ENCODE data around the gene FDX2.
A peak's percentile ranks its signal among the peaks of the same experiment; 100 is the strongest.

Gene FDX2

GRCh38 chr19:10294368-10294697 is 21.5 kb downstream of the FDX2 start:
- Histone ChIP-seq H3K27ac (ENCODE audit: low read length) (no peak overlapping the region), H3K9me3 (ENCODE audit: control insufficient read depth in 1 of 2, low read length in 2 of 2) (no peaks in the 10 kb centered on the region), H3K36me3 (ENCODE audit: control insufficient read depth in 1 of 2, insufficient read depth in 2 of 2, low read length in 2 of 2) (no peaks in the 10 kb centered on the region), H3K27me3 (ENCODE audit: low read depth, low read length) (peaks cover 66% of the 10 kb centered on the region), H3K4me1 (ENCODE audit: control insufficient read depth in 1 of 2, insufficient read depth in 2 of 2, low read length in 2 of 2) (peaks cover 5 to 55% of the 10 kb centered on the region in 2 donors), H3K4me3 (ENCODE audit: low read depth in 1 of 2, low read length in 2 of 2) (no peak overlapping the region)

- peaks cover 5 to 60% of the 10 kb centered on the region in 2 donors for H3K4me1 ChIP-seq (ENCODE audit: control insufficient read depth in 1 of 2, insufficient read depth in 2 of 2, low read length in 2 of 2)
- no peak overlapping the region for H3K27ac ChIP-seq (ENCODE audit: low read length)
- no peaks in the 10 kb centered on the region for H3K36me3 ChIP-seq (ENCODE audit: control insufficient read depth in 1 of 2, insufficient read depth in 2 of 2, low read length in 2 of 2)
- no peak overlapping the region for H3K4me3 ChIP-seq (ENCODE audit: low read depth in 1 of 2, low read length in 2 of 2)
- no peaks in the 10 kb centered on the region for H3K9me3 ChIP-seq (ENCODE audit: control insufficient read depth in 1 of 2, low read length in 2 of 2)
- peaks cover 71% of the 10 kb centered on the region for H3K27me3 ChIP-seq (ENCODE audit: low read depth, low read length)
These were observed 22.0 kb downstream of the FDX2 start for GRCh38 chr19:10293637-10294367.

DNA sequence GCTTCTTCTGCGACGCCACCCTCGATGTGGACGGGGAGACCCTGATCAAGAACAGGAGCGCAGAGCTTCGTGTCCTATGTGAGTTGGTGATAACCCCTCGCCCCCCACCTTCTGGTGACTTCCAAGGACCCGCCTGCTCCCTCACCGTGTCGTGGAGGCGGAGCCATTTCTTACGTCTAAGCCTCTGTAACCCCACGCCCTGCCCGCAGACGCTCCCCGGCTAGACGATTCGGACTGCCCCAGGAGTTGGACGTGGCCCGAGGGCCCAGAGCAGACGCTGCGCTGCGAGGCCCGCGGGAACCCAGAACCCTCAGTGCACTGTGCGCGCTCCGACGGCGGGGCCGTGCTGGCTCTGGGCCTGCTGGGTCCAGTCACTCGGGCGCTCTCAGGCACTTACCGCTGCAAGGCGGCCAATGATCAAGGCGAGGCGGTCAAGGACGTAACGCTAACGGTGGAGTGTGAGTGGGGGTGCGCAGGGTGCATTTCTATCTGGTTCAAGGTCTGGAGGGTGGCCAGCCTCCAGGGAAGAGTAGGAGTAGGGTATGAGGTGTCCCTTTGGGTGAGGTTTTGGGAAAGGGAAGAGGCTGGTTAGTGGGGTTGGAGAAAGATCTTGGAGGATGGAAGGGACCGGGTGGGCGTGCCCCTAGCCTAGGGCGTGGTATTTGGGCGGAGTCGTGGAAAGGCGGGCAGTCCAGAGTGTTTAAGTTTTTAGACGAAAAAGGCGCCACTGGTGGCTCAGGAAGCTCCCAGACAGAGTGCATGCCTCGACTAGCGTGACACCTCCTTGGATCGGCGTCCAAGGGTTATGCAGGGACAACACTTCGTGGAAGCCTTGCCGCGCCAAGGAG is 22.8 kb downstream of the FDX2 start:
- H3K9me3 ChIP-seq (ENCODE audit: control insufficient read depth in 1 of 2, low read length in 2 of 2): no peaks in the 10 kb centered on the region
- no peaks in the 10 kb centered on the region for H3K36me3 ChIP-seq (ENCODE audit: control insufficient read depth in 1 of 2, insufficient read depth in 2 of 2, low read length in 2 of 2)
- no peak overlapping the region for H3K27ac ChIP-seq (ENCODE audit: low read length)
- H3K4me3 ChIP-seq (ENCODE audit: low read depth in 1 of 2, low read length in 2 of 2): peak overlapping the region; percentile 21 to 60
- H3K27me3 ChIP-seq (ENCODE audit: low read depth, low read length): peaks cover 76% of the 10 kb centered on the region
- peaks cover 5 to 66% of the 10 kb centered on the region in 2 donors for H3K4me1 ChIP-seq (ENCODE audit: control insufficient read depth in 1 of 2, insufficient read depth in 2 of 2, low read length in 2 of 2)

GRCh38 chr19:10292206-10292788 is 23.5 kb downstream of the FDX2 start:
- H3K4me1 ChIP-seq (ENCODE audit: control insufficient read depth in 1 of 2, insufficient read depth in 2 of 2, low read length in 2 of 2): peaks cover 5 to 73% of the 10 kb centered on the region in 2 donors

GRCh38 chr19:10291554-10292205 is 24.1 kb downstream of the FDX2 start:
- Histone ChIP-seq H3K27me3 (ENCODE audit: low read depth, low read length) (peaks cover 83% of the 10 kb centered on the region), H3K4me1 (ENCODE audit: control insufficient read depth in 1 of 2, insufficient read depth in 2 of 2, low read length in 2 of 2) (peaks cover 5 to 80% of the 10 kb centered on the region in 2 donors), H3K9me3 (ENCODE audit: control insufficient read depth in 1 of 2, low read length in 2 of 2) (no peaks in the 10 kb centered on the region)

More at GRCh38 chr19:10292206-10292788, 23.5 kb downstream of the FDX2 start:
- H3K4me3 ChIP-seq (ENCODE audit: low read depth in 1 of 2, low read length in 2 of 2): peak overlapping the region; percentile 47 to 60
- H3K36me3 ChIP-seq (ENCODE audit: control insufficient read depth in 1 of 2, insufficient read depth in 2 of 2, low read length in 2 of 2): no peaks in the 10 kb centered on the region
- no peaks in the 10 kb centered on the region for H3K9me3 ChIP-seq (ENCODE audit: control insufficient read depth in 1 of 2, low read length in 2 of 2)
- H3K27ac ChIP-seq (ENCODE audit: low read length): no peak overlapping the region
- H3K27me3 ChIP-seq (ENCODE audit: low read depth, low read length): peaks cover 83% of the 10 kb centered on the region

GRCh38 chr19:10290876-10291553 is 24.8 kb downstream of the FDX2 start:
- Histone ChIP-seq H3K36me3 (ENCODE audit: control insufficient read depth in 1 of 2, insufficient read depth in 2 of 2, low read length in 2 of 2) (peaks cover 0 to under 1% of the 10 kb centered on the region in 2 donors), H3K27ac (ENCODE audit: low read length) (no peak overlapping the region), H3K4me3 (ENCODE audit: low read depth in 1 of 2, low read length in 2 of 2) (peak overlapping the region; percentile 47 to 60), H3K27me3 (ENCODE audit: low read depth, low read length) (peaks cover 81% of the 10 kb centered on the region), H3K9me3 (ENCODE audit: control insufficient read depth in 1 of 2, low read length in 2 of 2) (no peaks in the 10 kb centered on the region), H3K4me1 (ENCODE audit: control insufficient read depth in 1 of 2, insufficient read depth in 2 of 2, low read length in 2 of 2) (peaks cover 5 to 83% of the 10 kb centered on the region in 2 donors)

More at GRCh38 chr19:10291554-10292205, 24.1 kb downstream of the FDX2 start:
- H3K4me3 ChIP-seq (ENCODE audit: low read depth in 1 of 2, low read length in 2 of 2): peak overlapping the region; percentile 47 to 60
- no peak overlapping the region for H3K27ac ChIP-seq (ENCODE audit: low read length)
- H3K36me3 ChIP-seq (ENCODE audit: control insufficient read depth in 1 of 2, insufficient read depth in 2 of 2, low read length in 2 of 2): no peaks in the 10 kb centered on the region

DNA sequence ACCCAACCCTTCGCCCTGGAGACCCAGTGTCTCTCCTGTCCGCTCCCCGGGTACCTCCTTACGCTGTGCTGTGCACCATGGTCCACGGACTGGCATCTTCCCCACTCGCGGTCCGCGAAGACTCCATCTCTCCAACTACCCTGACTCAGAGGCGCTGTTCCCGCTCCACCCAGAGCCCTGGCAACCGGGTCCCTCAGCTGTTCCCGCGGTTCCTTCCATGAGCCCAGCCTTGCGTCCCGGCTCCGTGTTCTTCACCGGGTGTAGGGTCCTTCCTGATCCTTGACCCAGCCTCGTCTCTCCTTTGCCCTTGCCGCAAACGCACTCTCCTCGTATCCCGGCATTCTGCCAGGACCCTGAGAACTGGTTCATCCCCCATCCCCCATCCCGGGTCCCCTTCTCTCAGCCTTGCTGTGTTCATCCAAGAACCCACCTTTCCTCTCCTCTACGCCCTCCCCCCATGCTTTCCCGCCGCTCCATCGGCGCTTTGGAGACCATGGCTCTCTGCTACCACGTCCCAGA is 25.4 kb downstream of the FDX2 start:
- no peak overlapping the region for H3K27ac ChIP-seq (ENCODE audit: low read length)
- H3K27me3 ChIP-seq (ENCODE audit: low read depth, low read length): peaks cover 75% of the 10 kb centered on the region
- H3K4me3 ChIP-seq (ENCODE audit: low read depth in 1 of 2, low read length in 2 of 2): peak overlapping the region in 1 of 2 donors; percentile 60
- H3K36me3 ChIP-seq (ENCODE audit: control insufficient read depth in 1 of 2, insufficient read depth in 2 of 2, low read length in 2 of 2): peaks cover 4 to 6% of the 10 kb centered on the region in 2 donors
- H3K4me1 ChIP-seq (ENCODE audit: control insufficient read depth in 1 of 2, insufficient read depth in 2 of 2, low read length in 2 of 2): peaks cover 5 to 79% of the 10 kb centered on the region in 2 donors
- H3K9me3 ChIP-seq (ENCODE audit: control insufficient read depth in 1 of 2, low read length in 2 of 2): no peaks in the 10 kb centered on the region

GRCh38 chr19:10289836-10290356 is 25.9 kb downstream of the FDX2 start, which contains the start of gene ICAM5:
Gene ICAM5, plus strand, starts transcription at chr19:10289952. Its CDS starts 92 bp downstream, at chr19:10290044.
- no peaks in the 10 kb centered on the region for H3K9me3 ChIP-seq (ENCODE audit: control insufficient read depth in 1 of 2, low read length in 2 of 2)
- H3K27ac ChIP-seq (ENCODE audit: low read length): no peak within 1 kb of the TSS
- H3K4me1 ChIP-seq (ENCODE audit: control insufficient read depth in 1 of 2, insufficient read depth in 2 of 2, low read length in 2 of 2): peaks cover 5 to 73% of the 10 kb centered on the region in 2 donors
- peaks cover 10 to 12% of the 10 kb centered on the region in 2 donors for H3K36me3 ChIP-seq (ENCODE audit: control insufficient read depth in 1 of 2, insufficient read depth in 2 of 2, low read length in 2 of 2)
- peaks cover 70% of the 10 kb centered on the region for H3K27me3 ChIP-seq (ENCODE audit: low read depth, low read length)
- peak within 1 kb of the TSS; percentile 16 to 60 for H3K4me3 ChIP-seq (ENCODE audit: low read depth in 1 of 2, low read length in 2 of 2)

GRCh38 chr19:10289167-10289835 is 26.5 kb downstream of the FDX2 start:
- no peak overlapping the region for H3K27ac ChIP-seq (ENCODE audit: low read length)
- H3K9me3 ChIP-seq (ENCODE audit: control insufficient read depth in 1 of 2, low read length in 2 of 2): no peaks in the 10 kb centered on the region
- peaks cover 12 to 18% of the 10 kb centered on the region in 2 donors for H3K36me3 ChIP-seq (ENCODE audit: control insufficient read depth in 1 of 2, insufficient read depth in 2 of 2, low read length in 2 of 2)
- H3K4me1 ChIP-seq (ENCODE audit: control insufficient read depth in 1 of 2, insufficient read depth in 2 of 2, low read length in 2 of 2): peaks cover 5 to 70% of the 10 kb centered on the region in 2 donors
- peak overlapping the region; percentile 16 to 60 for H3K4me3 ChIP-seq (ENCODE audit: low read depth in 1 of 2, low read length in 2 of 2)
- H3K27me3 ChIP-seq (ENCODE audit: low read depth, low read length): peaks cover 64% of the 10 kb centered on the region

Data from muscle layer of duodenum (tissue), 2 donors.